ENCODE results near the gene MEIKIN. TPM values are rescaled to one million over a fixed set of nuclear protein-coding genes. Genes with fewer than 3 reads are reported as not detected.

The MEIKIN gene
- total and polyA plus RNA-seq, 2 of the 8 experiments (the other 6 are each of a cell fraction or from before 2014, with no cell fraction given), result not detected

- ChIA-PET CTCF (ENCODE audit: partially characterized antibody) (no interaction called here), POLR2A (ENCODE audit: partially characterized antibody) (interaction anchor here (0.6 to 2.1 kb wide), 2 partner anchors 10 to 15 kb away, joined by 3 to 14 read pairs; partner anchors contain the start of gene FNIP1)
- H3K4me2 ChIP-seq (ENCODE audit: insufficient read depth in 1 of 2, low read depth in 2 of 2, low read length in 2 of 2), result no peak overlapping the region
- H2BK120ac ChIP-seq (replicated peaks; ENCODE audit: low read depth, low read length), result no peak overlapping the region
- H4K5ac ChIP-seq (ENCODE audit: insufficient read length, low read depth, low read length), result no peak overlapping the region
- H3K4ac ChIP-seq (replicated peaks; ENCODE audit: insufficient read length, low read depth, low read length), result no peak overlapping the region
- H3K79me2 ChIP-seq (ENCODE audit: control insufficient read depth in 1 of 2, insufficient read depth in 2 of 2, low read length in 2 of 2), result peaks cover 6 to 86% of the 10 kb centered on the region in 2 experiments; a peak in 3 of 4 replicates
- DNase-seq (ENCODE audit: low read depth in 1 of 2, low spot score in 2 of 2), result no peak
- no peaks in the 10 kb centered on the region for H3K36me3 ChIP-seq (ENCODE audit: control insufficient read depth in 2 of 4, insufficient read depth in 4 of 4, low read length in 3 of 4)
- peaks cover 3% of the 10 kb centered on the region; the same call in 1 of the 2 replicates for H3K79me1 ChIP-seq (ENCODE audit: low read depth, low read length)
- no peaks in the 10 kb centered on the region; the same call in 1 of the 2 replicates for H3K23me2 ChIP-seq (ENCODE audit: low read depth, low read length)
- no peak overlapping the region for H4K8ac ChIP-seq (ENCODE audit: extremely low read depth, insufficient read depth, low read length)
- FAIRE-seq, result no peak
- no peak overlapping the region for H2AFZ ChIP-seq (ENCODE audit: low read length)
- H3K27me3 ChIP-seq (replicated peaks in 1 of 4; ENCODE audit: control insufficient read depth in 3 of 4, extremely low read depth in 1 of 4, insufficient read depth in 3 of 4, low read length in 3 of 4), result no peaks in the 10 kb centered on the region
- no peak overlapping the region for H3K14ac ChIP-seq (ENCODE audit: insufficient read length)
- no peak overlapping the region for H3K4me3 ChIP-seq (ENCODE audit: extremely low read depth in 1 of 4, insufficient read depth in 2 of 4, low read depth in 3 of 4, low read length in 4 of 4)
- H2BK12ac ChIP-seq (ENCODE audit: low read depth, low read length), result no peak overlapping the region
- H3K56ac ChIP-seq (replicated peaks; ENCODE audit: insufficient read length, low read depth, low read length), result no peak overlapping the region
- no peak overlapping the region for H3K23ac ChIP-seq (ENCODE audit: insufficient read length)
- WGBS, 2 experiments (ENCODE audit: extremely low coverage in 1 of 2, insufficient coverage in 1 of 2, insufficient read length in 1 of 2, insufficient replicate concordance in 2 of 2, low coverage in 1 of 2, low lambda C conversion rate in 2 of 2, missing lambda C conversion rate in 1 of 2), result 83% methylated on average over 4 of the region's 4 CpGs; no CpG with 5 or more reads in 1 of the 2 experiments
- no peak overlapping the region for H2BK20ac ChIP-seq (ENCODE audit: low read length)
- H2BK15ac ChIP-seq (ENCODE audit: low read length), result no peak overlapping the region
- peaks cover 6 to 11% of the 10 kb centered on the region in 2 experiments for H4K20me1 ChIP-seq (replicated peaks in 1 of 2; ENCODE audit: control insufficient read depth in 1 of 2, insufficient read depth in 2 of 2, low read length in 2 of 2)
- H4K91ac ChIP-seq (replicated peaks; ENCODE audit: insufficient read length, low read length), result no peak overlapping the region
- H3K27ac ChIP-seq (ENCODE audit: low read depth, low read length), result no peak overlapping the region
- H2BK5ac ChIP-seq (ENCODE audit: low read depth, low read length), result no peak overlapping the region
- no peak overlapping the region for H2AK5ac ChIP-seq (ENCODE audit: low read depth, low read length)
- H3K4me1 ChIP-seq (replicated peaks in 1 of 4; ENCODE audit: control insufficient read depth in 3 of 4, insufficient read depth in 4 of 4, low read length in 3 of 4), result 0 out of 7 replicates have a peak, but pooled peaks cover 0 to 2% (median 0%) of the 10 kb centered on the region in 4 experiments
- H3K9ac ChIP-seq (replicated peaks in 1 of 4; ENCODE audit: extremely low read depth in 1 of 4, low read depth in 3 of 4, low read length in 3 of 4), result no peak overlapping the region
- H3K9me3 ChIP-seq (ENCODE audit: insufficient read depth in 2 of 2, low read depth in 1 of 2, low read length in 1 of 2), result no peaks in the 10 kb centered on the region
- H3K18ac ChIP-seq (ENCODE audit: extremely low read depth, low read length), result no peak overlapping the region
- TF ChIP-seq SP1 (IDR thresholded peaks at IDR 0.05; ENCODE audit: low read depth, low read length) (no peak), TAF7 (optimal IDR thresholded peaks at IDR 0.05; ENCODE audit: borderline replicate concordance, low read depth, low read length) (no peak), POLR2AphosphoS5 (IDR thresholded peaks at IDR 0.05; ENCODE audit: low read depth, low read length) (no peak), TAF1 (IDR thresholded peaks at IDR 0.05; ENCODE audit: low read depth, low read length) (no peak), POU5F1 (IDR thresholded peaks at IDR 0.05; ENCODE audit: low read depth, low read length) (no peak), SAP30 (IDR thresholded peaks at IDR 0.05; ENCODE audit: insufficient read depth, insufficient replicate concordance, low read length) (no peak), CREB1 (IDR thresholded peaks at IDR 0.05) (no peak), USF2 (IDR thresholded peaks at IDR 0.05; ENCODE audit: low read length) (no peak), YY1 (IDR thresholded peaks at IDR 0.05; ENCODE audit: low read depth, low read length) (no peak), RBBP5 (IDR thresholded peaks at IDR 0.05; ENCODE audit: borderline replicate concordance, low read depth, low read length) (no peak), SRF (IDR thresholded peaks at IDR 0.05; ENCODE audit: low read depth, low read length) (no peak), FOSL1 (IDR thresholded peaks at IDR 0.05; ENCODE audit: insufficient read depth, low read depth, low read length) (no peak)
These were observed 158.4 kb downstream of the MEIKIN start for GRCh38 chr5:131786900-131787692.
